Nucleus accumbens (tissue), 56 donors: Measurements from ENCODE around the gene XYLT1.
A peak's percentile ranks its signal among the peaks of the same experiment; 100 is the strongest.

Source experiments
- DNase-seq, 56 donors: peaks; one replicate each; lab custom pipeline; 2025; lab: John Stamatoyannopoulos, UW

XYLT1 gene

DNA sequence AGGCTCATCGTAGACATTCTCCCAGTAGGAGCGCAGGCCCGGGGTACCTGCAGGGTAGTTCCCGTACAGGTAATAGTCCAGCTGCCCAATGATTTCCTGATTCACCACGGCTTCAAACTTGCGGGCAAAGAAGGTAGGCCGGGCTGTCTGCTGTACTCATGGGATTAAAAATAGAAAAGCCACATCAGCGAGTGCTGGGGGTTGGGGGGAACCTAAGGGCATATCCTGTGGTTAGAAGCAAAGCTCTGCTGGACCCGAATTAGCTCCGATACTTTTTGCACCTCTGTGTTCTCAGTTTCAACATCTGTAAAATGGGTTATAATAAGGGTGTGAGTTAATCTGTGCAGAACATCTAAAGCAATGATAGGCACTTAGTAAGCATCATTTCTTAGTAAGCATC, 336.2 kb downstream of the XYLT1 start:
- no peak for DNase-seq

DNA sequence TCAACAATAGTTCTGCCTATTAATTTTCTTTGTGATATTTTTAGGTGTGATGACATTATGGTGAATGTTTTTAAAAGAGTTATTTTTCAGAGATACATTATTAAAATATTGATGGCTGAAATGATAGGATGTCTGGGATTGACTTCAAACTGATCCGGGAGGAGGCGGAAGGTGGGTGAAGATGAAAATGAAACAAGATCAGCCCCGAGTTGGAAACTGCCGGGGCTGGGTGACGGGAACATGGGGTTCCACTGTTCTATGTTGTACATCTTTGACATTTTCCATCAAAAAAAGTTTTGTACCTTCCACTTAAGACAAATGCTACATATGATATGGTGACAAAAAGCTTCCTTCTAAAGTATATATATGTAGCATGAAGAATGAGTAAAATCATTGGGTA, 336.9 kb downstream of the XYLT1 start:
- DNase-seq: peak in 20 of 56 donors; percentile 1 to 71 (median 17)

DNA sequence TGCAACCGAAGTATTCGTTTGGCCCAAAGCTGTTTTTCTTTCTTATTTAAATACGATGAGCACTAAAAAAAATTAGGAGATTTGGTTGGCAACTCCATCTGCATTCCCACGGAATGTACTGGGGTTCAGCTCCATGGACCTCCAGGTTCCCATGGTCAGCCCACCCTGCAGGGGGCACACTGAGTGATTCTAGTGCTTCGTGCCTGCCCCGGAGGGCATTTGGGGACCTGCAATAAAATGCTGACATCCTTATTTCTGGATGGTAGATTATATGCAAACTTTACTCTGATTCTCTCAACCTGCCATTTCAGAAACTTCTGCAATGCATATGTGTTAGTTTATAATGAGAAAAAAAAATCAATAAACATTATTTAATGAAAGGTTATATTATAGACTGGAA, 339.4 kb downstream of the XYLT1 start:
- DNase-seq: no peak

DNA sequence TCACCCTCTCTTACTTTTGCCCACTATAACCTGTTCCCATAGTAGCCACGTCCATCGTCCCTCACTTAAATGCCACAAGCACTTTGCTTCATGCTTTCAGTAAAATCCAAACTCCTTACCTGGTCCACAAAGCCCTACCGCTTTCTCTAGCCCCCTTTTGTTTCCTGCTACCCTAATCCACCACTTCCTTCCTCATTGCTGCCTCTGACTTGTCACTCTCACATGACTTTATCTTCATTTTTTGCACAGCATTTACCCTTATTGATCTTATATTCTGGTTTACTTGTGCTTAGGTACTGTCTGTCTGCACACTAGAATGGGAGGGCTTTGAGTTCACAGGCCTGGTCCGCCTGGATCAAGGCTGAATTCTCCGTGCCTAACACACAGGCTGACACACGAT, 340.0 kb downstream of the XYLT1 start:
- no peak for DNase-seq

DNA sequence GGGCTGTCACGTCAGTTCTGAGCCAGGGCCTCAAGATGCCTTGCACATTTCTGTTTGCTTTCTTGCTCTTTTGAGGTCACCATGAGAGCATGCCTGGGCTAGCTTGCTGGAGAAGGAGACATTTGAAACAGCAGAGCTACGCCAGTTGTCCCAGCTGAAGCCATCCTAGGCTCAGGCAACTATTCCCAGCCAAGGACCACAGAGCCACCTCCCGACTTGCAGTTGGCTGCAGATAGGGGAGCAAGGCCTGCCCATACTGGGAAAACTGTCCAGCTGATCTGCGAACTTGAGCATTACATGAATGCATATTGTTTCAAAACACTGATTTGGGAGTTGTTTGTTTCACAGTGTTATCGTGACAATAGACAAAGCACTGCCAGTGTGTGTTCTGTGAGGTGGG, 340.8 kb downstream of the XYLT1 start:
- DNase-seq: peak in 1 of 56 donors; percentile 8

DNA sequence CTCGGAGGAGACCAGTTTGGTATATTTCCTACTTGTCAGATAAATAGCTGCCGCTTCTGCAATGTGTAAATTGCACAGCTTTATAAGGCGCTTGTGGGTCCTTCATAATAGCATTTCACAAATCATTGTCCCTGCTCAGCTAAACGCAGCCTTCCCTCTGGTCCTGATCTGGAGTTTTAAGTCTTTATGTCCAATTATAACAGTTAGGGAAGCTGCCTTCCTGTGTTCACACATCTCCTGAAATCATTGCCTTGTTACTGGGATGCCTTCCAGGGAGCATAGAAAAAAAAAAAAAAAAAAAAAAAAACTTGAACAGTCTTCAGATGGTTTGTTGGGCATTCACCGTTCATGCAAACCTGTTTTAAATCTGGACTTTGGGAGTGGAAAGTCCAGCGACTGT, 342.0 kb downstream of the XYLT1 start:
- DNase-seq: no peak

DNA sequence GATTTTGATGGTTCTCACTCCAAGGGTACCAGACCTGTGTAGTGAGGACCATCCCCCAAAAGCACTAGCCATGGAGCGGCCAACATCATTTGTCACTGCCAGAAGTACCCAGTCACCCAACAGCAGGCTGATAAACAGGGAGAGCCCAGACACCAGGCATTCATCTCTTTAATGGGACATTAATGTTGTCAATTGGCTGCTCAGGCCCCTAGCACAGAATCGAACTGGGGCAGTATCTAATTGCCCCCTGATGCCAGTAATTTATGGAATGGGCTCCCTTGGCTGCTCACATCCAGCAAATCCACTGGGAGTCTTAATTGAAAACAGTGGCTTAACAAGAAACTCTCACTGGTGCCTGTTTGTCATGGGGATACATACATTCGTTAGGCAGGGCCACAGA, 344.6 kb downstream of the XYLT1 start:
- DNase-seq: no peak

DNA sequence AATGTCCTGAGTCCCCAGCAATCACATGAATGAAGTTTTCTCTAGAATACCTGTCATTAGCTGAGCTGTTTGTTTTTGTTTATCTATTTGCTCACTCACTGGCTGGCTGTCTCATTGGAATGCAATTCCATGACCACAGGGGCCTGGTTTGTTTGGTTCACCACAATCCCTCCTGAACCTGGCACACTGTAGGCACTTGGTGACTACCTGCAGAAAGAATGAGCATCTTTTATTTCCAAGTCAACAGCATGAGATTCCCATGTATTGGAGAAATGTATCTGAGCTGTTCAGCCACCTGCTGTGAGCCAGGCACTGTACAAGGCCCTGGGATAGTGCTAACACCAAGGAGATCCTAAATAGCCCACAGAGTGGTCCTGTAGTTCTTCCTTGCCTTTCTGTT, 345.1 kb downstream of the XYLT1 start:
- DNase-seq: no peak

DNA sequence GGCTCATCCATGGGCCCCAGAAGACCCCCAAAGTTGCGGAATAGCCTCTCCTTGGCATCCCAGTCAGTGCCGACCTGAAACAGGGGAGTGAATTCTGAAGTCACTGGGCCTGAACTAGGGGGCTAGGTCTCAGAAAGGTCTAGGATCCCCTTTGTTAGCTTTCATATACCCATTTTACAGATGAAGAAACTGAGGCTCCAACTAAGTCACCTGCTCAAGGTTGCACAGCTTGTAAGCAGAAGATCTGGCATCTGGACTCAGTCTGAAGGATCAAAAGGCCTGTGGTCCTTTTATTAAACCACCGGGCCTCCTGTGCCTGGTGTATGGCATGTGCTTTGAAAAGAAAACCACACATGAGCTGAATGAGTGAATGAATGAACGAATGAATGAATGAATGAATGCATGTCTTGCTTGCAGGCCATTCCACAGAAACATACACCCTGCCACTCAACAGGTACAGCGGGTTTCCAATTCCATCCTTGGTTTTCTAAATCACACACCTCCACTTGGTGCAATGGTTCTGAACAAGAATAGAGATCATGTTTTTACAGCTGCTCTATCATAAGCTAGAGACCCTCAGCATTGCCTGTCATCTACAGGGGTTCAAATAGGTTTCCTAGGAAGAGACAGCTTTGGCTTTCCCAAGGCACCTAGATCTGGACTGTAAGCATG, 352.7 kb downstream of the XYLT1 start:
- DNase-seq: no peak

DNA sequence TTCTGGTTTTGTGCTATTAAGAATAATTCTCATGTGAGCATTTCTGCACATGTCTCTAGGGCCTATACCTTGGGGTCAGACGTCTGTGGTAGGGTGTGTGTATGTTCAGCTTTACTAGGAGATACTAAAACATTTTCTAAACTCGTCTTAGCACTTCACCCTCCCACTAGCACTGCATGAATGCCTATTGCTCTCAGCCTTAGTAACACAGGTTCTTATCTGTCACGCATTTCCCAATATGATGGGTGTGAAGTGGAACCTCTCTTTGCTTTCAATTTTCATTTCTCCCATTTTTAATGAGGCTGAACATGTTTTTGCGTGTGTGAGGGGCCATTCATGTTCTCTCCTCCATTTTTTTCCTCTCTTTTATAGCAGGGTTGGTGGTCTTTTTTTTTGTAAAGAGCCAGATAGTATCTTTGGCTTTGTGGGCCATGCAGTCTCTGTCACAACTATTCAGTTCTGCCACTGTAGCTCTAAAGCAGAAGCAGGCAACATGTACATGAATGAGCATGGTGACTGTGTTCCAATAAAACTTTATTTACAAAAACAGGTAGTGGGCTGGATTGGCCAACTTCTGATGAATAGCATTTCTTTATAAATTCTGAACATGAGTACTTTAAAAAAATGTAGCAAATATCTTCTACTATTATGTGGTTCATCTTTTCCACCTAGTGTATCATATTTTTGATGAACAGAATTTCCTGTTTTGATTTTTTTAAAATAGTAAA, 354.0 kb downstream of the XYLT1 start:
- DNase-seq: no peak

DNA sequence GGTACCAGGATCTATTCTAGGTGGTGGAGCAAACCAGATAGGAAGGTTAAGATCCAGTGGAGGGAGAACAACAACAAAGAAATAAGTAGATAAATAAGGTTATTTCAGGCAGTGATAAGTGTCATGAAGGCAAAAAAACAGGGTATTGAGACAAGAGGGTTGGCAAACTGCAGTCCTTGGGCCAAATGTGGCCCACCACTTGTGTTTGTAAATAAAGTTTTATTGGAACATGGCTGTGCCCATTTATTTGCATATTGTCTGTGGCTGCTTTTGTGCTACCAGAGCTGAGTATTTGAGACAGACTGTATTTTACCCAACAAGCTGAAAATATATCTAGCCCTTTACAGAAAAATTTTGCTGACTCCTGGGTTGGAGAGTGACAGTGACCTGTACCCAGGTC, 361.3 kb downstream of the XYLT1 start:
- DNase-seq: no peak

DNA sequence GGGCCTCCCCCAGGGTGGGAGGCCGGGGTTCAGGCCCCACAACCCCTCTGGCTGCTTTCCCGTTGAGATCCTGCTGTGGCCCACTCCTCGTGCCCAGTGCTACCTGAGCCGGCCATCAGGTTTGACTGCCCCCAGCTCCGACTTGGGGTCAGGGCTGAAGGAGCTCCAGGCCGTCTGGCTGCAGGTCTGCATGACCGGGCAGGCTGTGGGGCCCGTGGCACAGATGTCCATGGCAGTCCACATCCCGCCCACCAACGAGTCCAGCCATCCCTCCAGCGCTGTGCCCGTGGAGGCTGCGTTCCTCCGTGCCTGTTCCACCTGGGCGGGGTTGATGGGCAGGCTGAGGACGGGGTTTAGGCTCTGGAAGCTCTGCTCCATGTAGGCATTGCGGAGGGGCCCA, 362.2 kb downstream of the XYLT1 start:
- DNase-seq: no peak

DNA sequence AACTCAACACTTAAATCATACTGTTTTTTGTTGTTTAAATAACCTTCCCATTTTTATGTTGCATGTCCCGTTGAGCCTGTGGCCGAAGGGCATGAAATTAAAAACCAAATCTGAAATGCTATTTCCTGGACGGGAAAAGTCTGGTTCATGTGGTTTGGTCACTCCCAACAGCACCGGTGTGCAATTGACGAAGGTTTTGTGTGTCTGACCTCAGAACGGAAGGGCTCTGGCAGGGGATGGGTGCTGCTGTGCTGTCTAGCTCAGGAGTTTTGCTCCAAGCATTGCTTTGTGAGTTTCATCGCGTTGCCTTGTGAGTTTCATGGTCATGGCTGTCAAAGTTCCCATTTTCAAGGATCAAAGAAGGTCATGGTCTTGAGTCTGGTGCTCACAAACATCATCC, 363.3 kb downstream of the XYLT1 start:
- DNase-seq: no peak

DNA sequence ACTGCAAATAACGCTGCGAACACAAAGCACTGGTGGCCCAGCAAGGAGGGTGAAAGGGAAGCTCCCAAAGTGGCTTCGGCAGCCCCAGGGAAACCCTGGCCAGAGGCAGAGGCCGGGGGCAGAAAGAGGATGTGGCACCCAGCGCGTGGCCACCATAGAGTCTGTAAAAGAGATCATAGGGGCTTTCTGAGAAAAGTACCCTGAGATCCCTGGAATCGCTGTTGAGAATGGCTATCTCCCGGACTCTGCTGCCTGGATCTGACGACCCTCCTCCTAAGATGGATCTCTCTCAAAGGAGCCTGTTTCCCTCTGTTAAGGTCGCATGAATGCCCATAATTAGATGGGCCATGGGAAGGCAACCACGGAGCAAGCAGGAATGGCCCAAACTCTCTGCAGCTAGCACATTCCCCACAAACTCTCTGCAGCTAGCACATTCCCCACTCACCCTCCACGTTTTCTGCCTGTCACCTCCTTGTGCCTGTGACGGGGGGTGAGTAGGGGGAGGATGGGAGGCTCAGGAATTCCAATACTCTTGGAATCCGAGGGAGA, 364.4 kb downstream of the XYLT1 start:
- peak in 1 of 56 donors; percentile 3 for DNase-seq

DNA sequence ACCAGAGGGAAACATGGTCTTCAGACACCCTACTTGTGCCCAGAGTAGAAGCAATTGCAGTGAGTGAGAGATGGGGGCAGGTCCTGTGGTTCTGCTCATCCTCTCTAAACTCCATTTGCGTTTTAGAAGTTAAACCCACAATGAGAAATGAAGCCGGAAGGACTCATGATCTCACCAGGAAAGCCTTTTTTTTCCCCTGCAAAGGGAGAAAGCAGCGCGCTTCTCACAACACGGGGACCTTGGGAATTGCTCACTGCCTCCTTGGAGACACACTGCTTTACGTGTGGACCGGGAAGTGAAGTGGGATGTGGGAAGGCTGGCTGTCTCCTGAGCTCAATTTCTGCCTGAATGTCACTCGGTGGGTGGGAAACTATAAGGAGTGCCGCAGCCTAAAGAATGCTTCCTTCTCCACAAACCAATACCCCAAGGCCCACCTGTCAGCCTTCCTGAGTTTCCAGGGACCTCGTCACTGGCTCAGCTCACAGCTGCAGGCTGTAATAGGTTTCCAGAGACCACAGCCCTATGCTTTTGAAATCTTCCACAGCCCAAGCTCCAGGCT, 365.4 kb downstream of the XYLT1 start:
- DNase-seq: no peak

DNA sequence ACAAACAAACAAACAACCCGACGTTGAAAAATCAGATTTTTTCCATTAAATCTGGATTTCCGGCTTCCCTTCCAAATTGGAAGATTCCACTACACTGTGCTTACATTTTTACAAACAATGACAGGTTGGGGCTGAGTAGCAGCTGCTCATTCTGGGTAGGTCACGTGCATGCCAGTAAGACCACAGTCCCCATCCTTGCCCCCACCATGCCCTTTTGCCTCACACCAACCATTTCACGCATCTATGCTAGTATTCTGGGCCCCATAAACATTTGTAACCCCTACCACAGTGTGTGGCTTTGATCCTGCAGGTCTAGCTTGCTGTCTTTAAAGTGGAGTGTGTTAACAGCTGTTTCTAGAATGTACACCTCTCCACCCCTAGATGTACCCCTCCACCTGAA, 366.1 kb downstream of the XYLT1 start:
- no peak for DNase-seq

DNA sequence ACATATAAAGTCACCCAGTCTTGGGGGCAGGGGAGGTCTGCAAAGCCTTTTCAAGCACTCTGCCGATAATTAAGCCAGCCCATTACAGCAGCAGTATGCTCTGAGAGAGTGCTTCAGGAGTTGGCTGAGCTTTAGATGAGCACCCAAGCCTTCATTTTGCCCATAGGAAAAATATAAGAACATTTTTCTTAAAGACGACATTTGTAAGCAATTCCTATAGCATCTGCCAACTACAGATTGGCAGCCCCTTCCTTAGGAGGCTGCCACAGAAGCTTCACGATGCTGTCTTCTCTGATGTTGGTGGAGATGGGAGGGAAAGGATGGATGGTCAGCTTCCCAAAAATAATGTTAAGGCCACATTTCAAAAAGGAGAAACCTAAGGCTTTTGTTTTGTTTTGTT, 367.5 kb downstream of the XYLT1 start:
- DNase-seq: no peak

DNA sequence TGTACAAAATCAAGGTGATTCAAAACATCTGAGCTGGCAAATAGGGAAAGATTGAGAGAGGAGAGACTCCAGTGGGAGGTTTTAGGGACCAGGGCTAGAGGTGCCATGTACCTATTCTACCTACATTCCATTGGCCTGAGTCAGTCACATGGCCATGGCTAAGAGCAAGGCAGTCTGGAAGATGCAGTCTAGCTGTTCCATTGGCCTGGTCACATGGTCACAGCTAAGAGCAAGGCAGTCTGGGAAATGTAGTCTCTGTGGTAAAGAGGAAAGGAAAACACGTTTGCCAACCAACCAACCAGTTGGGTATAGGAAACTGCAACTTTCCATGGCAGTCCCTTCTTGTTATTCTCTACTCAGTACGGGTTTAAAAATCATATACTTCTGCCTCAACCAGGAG, 369.1 kb downstream of the XYLT1 start:
- DNase-seq: no peak

DNA sequence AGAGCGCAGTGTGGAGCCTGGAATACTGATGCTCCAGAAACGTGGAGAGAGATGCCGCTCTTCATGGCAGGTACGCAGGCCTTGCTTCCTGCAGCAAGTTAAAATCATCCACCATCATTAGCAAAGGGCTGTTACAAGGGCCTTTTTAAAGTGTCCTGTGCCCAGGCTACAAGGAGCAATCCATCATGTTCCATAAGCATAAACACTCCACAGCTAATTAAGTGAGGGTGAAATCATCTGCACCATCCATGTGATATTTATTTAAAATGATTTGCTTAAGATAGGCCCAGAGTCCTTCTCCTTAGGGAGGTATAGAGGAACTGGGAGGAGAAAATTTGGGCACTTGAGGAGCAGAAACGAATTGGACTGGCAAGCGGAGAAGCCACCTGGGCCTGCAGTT, 372.1 kb downstream of the XYLT1 start:
- no peak for DNase-seq

DNA sequence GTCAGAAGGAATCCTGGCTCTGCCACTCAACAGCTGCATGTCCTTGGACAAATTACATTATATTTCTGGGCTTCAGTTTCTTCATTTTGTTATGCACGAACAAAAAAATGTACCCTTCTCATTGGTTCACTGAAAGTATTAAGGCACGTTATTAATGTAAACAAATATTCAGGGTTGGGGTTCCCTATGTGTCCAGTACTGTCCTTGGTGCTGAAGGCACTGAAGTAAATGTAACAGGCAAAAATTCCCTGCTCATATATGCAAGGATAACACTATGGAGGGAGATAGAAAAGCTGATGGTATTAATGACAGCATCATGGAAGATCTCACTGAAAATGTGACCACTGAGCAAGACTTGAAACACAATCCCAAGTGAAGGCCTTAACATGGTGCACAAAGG, 386.6 kb downstream of the XYLT1 start:
- DNase-seq: no peak

DNA sequence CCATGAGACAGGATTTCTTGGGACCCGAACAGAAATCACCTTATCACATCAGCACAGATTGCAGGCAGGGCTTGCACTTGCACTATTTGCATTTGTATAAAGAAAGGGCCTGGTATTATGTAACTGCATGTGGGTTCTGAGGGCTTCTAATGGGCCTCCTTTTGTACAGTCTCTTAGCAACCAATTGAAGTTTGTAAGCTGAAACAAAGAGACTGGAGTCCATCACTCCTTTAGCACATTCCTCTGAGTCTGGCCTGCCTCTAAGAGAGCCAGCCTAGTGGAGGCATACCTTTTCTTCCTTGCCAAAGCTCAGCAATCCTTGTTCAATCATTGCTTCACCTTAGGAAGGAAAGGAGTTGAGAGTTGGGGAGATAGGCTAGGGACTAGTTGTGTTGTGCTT, 387.1 kb downstream of the XYLT1 start:
- DNase-seq: peak in 4 of 56 donors; percentile 6 to 25 (median 12)
